Fibroblast of skin of left quadriceps (primary cell): Measurements from ENCODE around the gene TMOD1.

ENCODE experiments used
- DNase-seq, 2 experiments: peaks; one replicate each; pipeline ENCODE4 v3.0.0-alpha.2; 2013; ENCODE audit warnings: low read depth in 2 of 2

The TMOD1 gene

GRCh38 chr9:97518166-97518908 is 16.9 kb downstream of the TMOD1 start:
- no peak for DNase-seq

DNA sequence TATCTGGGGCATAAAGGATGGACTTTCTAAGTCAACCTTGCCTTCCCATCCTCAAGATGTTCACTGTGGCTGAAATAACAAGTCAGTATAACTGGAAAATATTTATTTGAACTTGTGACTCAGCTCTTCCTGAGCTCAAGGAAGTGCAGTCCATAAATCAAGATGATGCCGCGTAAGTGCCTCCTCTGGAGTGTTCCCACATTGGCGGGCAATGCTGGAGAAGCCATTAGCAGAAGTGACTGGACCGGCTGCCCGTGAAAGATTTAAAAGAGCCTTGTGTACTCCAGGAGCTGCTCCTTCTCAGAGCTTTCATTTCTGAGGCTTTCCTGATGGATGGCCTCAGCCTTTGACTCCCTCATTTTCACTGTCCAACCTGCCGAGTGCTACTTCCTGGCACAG is 17.4 kb downstream of the TMOD1 start:
- peak; percentile 11 to 20 for DNase-seq

DNA sequence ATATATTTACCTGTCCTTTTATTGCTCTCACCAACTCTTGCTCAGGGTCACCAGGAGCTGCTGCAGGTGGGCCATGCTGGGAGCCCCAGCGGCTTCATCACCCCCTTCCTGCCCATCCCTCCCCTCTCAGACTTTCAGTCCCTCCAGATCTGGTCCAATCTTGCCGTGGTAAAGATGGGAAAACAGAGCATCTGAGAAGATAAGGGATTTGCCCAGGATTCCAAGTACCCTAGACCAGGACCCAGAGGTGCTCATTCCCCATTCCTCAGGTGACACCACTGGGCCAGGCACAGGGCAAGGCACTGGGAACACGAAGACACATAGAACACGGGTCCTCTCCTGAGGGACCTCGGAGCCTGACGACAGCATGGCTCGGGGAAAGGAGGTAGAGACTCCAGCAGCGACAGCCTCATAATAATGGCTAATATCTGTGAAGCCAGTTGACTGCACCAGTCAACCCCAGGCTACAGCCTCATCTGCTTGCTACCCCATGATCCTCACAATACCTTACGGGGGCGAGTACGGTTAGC is 18.0 kb downstream of the TMOD1 start:
- DNase-seq = no peak

GRCh38 chr9:97521576-97522333 is 20.3 kb downstream of the TMOD1 start:
- DNase-seq = no peak

DNA sequence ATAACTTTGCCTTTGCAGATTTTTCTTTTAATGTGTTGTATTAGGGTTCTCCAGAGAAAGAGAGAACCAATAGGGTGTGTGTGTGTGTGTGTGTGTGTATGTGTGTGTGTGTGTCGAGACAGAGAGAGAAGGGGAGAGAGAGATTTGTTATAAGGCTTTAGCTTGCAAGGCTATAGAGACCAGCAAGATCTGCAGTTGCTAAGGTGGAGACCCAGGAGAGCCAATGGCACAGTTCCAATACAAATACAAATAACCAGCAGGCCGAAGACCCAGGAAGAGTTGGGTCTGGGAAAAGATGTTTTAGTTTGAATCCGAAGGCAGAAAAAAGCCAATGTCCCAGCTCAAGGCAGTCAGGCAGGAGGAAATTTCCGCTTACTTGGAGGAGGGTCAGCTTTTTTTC is 23.0 kb downstream of the TMOD1 start:
- DNase-seq = no peak

DNA sequence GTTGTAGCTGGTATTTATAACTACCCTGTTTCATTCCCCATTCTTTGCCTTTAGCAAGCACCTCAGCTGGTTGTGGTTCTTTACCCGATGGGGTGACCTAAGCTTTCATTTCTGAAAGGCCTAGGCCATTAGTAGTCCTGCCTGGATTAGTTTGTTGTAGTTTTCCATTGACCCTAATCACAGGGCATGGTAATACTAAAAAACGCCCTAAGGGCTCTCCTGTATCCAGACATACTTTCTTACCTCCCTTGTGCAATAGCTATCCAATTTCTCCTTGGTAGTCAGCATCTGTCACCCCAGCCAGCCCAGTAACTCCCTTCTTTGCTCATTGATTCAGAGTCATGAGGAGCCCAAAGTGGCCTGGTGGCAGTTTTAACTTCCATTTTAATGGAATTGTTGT is 24.0 kb downstream of the TMOD1 start:
- DNase-seq = no peak

GRCh38 chr9:97526895-97527575 is 25.6 kb downstream of the TMOD1 start:
- no peak for DNase-seq

- DNase-seq = no peak
These were observed 26.4 kb downstream of the TMOD1 start for GRCh38 chr9:97527626-97528528.

- DNase-seq = no peak
These were observed 27.2 kb downstream of the TMOD1 start for GRCh38 chr9:97528529-97529230.

DNA sequence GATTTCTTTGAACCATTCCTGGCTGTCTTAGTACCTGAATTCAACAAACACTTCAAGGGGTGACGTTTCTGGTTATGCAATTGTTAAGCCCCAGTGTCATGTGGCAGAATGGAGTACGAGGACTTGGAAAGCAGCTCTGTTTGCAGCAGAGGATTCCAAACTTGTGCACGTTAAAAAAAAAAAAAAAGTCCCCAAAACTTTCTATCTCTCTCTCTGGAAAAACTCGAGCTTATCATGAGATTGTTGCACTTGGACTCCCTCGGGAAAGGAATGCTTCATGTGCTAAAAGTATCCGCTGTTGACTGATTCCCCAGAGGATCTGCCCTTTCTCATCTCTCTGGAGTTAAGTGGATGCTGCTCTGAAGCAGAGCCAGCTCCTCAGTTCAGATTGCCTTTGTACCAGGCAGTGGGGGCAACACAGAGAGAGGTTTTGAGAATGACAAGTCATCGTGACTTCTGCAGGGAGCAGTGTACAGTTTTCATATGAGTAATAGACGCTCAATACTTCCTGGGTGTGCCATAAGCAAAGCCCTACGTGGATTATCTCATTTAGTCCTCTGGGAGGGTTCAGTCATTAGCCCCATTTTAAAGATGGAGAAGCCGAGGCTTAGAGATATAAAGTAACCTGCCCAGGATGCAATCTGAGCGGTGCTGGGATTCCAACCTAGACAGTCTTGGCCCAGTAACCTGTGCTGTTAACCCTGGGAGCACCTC is 28.1 kb downstream of the TMOD1 start:
- no peak for DNase-seq

DNA sequence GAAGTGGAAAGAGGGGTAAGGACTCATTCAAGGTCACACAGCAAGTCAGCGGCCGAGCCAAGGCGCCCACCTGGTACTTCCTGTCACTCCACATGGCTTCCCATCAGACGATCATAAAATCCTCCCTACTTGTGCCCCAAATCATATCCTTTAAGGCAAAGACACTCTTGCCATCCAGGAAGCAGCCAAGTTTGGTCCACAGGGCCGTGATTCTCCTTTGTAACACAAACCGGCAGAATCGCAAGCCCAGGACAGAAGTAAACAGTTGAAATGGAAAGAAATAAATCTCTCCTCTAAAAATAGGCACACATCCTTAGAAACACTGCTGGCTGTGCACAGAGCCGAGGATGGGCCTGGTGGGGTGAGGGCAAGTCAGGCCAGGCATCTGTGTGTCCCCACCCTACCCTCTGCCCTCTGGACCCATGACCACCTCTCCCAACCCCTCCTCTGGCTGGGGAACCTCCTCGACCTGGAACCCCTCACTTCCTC is 30.5 kb downstream of the TMOD1 start:
- no peak for DNase-seq

GRCh38 chr9:97534185-97534584 is 32.7 kb downstream of the TMOD1 start:
- no peak for DNase-seq

DNA sequence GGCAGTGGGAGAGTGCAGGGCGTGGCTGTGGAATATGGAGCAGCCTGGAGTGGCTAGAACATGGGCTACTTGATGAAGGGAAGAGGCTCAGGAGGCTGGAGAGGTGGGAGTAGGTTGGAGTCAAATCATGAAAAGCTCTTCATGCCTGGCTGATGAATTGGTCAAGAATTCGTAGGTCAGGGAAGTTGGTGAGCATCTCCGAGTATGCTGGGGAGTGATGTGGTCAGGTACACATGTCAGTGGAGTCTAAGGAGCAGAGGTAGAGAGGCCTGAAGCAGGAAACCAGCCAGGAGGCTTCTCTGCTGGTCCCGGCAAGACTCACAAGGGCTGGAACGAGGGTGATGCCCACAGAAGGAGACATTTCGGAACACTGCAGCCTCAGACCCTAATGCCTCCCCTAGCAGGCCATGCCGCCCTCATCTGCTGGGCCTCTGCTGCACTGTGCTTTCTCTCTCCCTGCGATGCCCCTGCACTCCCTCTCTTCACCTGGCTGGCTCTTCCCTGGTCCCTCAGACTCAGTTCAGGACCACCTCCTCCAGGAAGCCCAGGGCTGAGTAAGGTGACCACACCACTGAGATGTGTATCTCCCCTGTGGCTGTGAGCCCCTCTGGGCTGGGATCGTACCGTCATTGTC is 33.6 kb downstream of the TMOD1 start:
- no peak for DNase-seq

DNA sequence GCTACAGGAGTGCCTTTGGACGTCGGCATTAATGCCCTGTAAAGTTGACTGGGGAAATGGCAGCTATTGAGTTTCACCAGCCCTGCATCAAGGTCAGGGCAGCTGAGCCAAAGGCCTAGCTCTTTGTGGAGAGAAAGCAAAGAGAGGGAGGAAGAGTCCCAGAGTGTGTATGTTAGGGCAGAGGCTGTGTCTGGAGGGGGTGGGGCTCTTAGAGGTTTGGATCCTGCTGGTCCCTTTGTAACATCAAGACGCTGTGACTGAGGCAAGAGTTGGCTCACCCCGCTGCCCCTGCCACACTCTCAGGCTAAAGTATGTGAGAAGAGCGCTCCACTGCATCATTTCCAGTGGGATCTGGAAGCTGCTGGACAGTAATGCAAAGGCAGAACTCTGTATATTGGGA is 34.3 kb downstream of the TMOD1 start:
- DNase-seq = no peak

GRCh38 chr9:97536480-97536879 is 35.0 kb downstream of the TMOD1 start:
- DNase-seq = no peak

DNA sequence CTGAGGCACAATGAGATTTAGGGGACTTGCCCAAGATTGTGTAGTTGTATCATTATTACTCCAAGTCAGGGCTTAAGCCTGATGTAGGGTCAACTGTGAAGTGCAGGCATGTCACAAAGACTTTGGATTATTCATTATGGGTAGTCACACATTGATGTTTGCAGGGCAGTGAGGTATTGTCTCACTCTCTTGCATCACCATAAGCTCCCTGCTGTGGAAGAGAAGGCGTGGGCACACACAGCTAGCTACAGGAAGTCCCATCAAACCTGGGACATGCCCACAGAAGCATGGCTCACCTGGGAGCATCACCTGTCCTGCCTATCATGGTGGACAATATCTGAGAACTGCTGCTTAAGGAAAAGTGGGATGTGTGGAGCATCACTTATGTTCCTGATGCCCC is 42.1 kb downstream of the TMOD1 start:
- no peak for DNase-seq

DNA sequence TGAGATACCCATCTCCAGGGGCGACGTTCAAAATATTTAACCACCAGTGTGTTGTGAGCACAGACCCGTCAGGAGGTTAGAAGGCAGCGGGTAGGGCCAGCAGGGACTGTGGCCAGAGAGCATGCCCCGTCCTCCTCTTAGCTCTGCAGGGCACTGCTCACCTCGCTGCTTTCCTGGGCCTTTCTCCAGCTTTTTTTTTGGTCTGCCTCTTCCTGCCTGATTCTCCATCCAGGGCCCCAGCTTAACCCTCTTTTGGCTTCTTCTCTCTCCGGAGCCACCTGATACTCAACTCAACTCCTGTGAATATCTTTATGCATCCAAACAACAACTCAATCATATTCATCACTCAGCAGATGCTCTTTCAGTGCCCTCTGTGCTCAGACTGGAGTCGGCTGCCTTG is 44.0 kb downstream of the TMOD1 start:
- no peak for DNase-seq

DNA sequence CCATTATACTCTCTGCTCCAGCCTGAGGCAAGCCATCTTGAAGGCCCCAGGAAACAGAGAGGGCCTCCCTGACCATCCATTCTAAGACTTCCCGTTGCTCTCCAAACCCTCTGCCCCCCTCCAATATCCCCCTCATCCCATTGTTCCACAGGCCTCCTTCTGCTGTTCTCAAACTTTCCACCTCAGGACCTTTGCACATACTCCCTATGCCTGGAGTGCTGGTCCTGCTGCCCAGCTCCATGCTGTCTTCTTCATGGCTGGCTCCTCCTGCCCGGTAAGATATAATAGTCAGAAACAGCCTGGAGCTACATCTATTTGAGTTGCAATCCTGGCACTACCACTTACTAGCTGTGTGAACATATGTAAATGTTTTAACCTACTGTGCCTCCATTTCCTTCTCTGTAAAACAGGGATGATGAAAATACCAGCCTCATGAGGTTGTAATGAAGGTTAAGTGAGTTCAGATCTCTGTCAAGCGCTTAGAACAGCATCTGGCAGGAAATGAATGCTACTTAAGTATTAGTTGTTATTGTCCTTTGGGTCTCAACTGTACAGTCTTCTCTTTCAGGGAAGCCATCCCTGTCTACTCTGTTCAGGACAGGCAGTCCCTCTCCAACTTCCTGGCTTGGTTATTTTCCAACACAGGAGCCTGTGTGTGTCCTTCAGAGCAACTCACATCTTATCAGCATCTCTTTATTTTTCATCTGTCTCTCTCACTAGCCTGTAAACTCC is 45.8 kb downstream of the TMOD1 start:
- DNase-seq = no peak

DNA sequence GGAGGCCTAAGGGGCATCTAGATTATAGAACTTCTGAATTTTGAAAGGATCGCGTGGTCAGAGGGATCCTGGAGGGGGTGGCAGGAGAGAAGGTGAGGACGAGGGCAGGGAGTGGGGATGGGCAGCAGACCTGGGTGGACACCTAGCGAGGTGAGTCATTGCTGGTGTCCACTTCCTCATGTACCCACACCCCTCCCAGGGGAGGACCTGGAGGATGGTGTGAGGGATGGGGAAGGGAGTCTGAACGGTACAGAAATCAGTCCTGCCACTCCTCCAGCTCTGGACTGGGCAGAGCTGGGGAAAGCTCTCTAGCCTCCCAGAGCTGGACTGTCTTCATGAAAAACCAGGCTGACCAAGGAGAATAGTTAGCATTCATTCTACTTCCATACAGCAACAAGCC is 46.9 kb downstream of the TMOD1 start:
- no peak for DNase-seq
